PC-9 (cell line): ENCODE measurements around the gene ST8SIA2. TPM values are rescaled to one million over a fixed set of nuclear protein-coding genes. Genes with fewer than 3 reads are reported as not detected.

Experiments used
- BruUV-seq: library from RNA; stranded (reverse); fragments of 400-500 nt; replicated peaks from 2 replicates; lab custom pipeline; 2021; lab: Mats Ljungman, UMichigan
- CTCF ChIA-PET: fragments of 300-600 bp; sonication (Branson Sonifier 250); formaldehyde crosslinking; loops from one replicate; lab custom pipeline; 2022; ENCODE audit warnings: antibody characterized with exemption; lab: Charles Lee
- POLR2A ChIA-PET: fragments of 300-600 bp; sonication (Branson Sonifier 250); formaldehyde crosslinking; loops from one replicate; lab custom pipeline; 2022; ENCODE audit warnings: antibody characterized with exemption; ENCODE audit not compliant: unreplicated experiment; lab: Charles Lee
- DNase-seq, 2 experiments: peaks; one replicate each; pipeline versions ENCODE4 v3.0.0 to v3.0.0-alpha.2; 2015 to 2022; ENCODE audit warnings: mixed read lengths in 1 of 2
- H2AFZ ChIP-seq: fragments of 200-600 bp; sonication (generic); 2 replicates; pipeline ENCODE4 v1.8.1; 2017; ENCODE audit warnings: antibody characterized with exemption
- H3F3A ChIP-seq: fragments of 200-600 bp; sonication (generic); 2 replicates; pipeline ENCODE4 v1.8.1; 2017; ENCODE audit warnings: antibody characterized with exemption, mild to moderate bottlenecking, low read depth; ENCODE audit not compliant: insufficient read depth
- H3K27ac ChIP-seq: fragments of 200-600 bp; sonication (generic); 2 replicates; pipeline ENCODE4 v1.6.1; 2016; ENCODE audit warnings: mixed run types
- H3K27me3 ChIP-seq: fragments of 200-600 bp; sonication (generic); 2 replicates; pipeline ENCODE4 v1.6.1; 2016; ENCODE audit warnings: low read depth, mixed run types; ENCODE audit not compliant: insufficient read depth
- H3K36me3 ChIP-seq: fragments of 200-600 bp; sonication (generic); 2 replicates; pipeline ENCODE4 v1.6.1; 2016; ENCODE audit warnings: low read depth, mixed run types
- H3K4me1 ChIP-seq: fragments of 200-600 bp; sonication (generic); replicated peaks from 2 replicates; pipeline ENCODE4 v1.6.1; 2016; ENCODE audit warnings: mixed run types; ENCODE audit not compliant: insufficient read depth
- H3K4me2 ChIP-seq: fragments of 200-600 bp; sonication (generic); 2 replicates; pipeline ENCODE4 v1.6.1; 2017; ENCODE audit warnings: mixed run types
- H3K4me3 ChIP-seq: fragments of 200-600 bp; sonication (generic); 2 replicates; pipeline ENCODE4 v1.6.1; 2016; ENCODE audit warnings: mixed run types
- H3K79me2 ChIP-seq: fragments of 200-600 bp; sonication (generic); 2 replicates; pipeline ENCODE4 v1.6.1; 2017; ENCODE audit warnings: low read depth, mixed run types
- H3K9me2 ChIP-seq: fragments of 200-600 bp; sonication (generic); 2 replicates; pipeline ENCODE4 v1.8.1; 2017; ENCODE audit warnings: mild to moderate bottlenecking; ENCODE audit not compliant: insufficient read depth
- H3K9me3 ChIP-seq: fragments of 200-600 bp; sonication (generic); 2 replicates; pipeline ENCODE4 v1.8.1; 2016; ENCODE audit warnings: low read depth; ENCODE audit not compliant: insufficient read depth
- H4K20me1 ChIP-seq: fragments of 200-600 bp; sonication (generic); 2 replicates; pipeline ENCODE4 v1.8.1; 2017; ENCODE audit not compliant: insufficient read depth
- CTCF ChIP-seq: fragments of 200-600 bp; sonication (generic); conservative IDR thresholded peaks from 2 replicates; pipeline ENCODE4 v1.6.1; 2017; ENCODE audit warnings: mixed run types, antibody characterized with exemption, mild to moderate bottlenecking, moderate library complexity
- EZH2 ChIP-seq: fragments of 200-600 bp; sonication (generic); IDR thresholded peaks from 2 replicates; pipeline ENCODE4 v1.8.0; 2017; ENCODE audit warnings: antibody characterized with exemption, low read depth
- intact Hi-C: fragments of 100-400 bp; cut with micrococcal nuclease; formaldehyde crosslinking; loops from one replicate; pipeline ENCODE4 v1.10.0; 2022; ENCODE audit not compliant: unreplicated experiment
- total RNA-seq: library from RNA; stranded (reverse); gene quantifications from 2 replicates; pipeline ENCODE4 v1.2.3, GENCODE V29; 2021

ST8SIA2 gene
- total RNA-seq, 1 experiment from 2014 or later = not detected

- POLR2A ChIA-PET = no interaction called here
- Histone ChIP-seq H3K4me1 (no peaks in the 10 kb centered on the region; the same call in 1 of the 2 replicates), H3K27me3 (peaks cover 14% of the 10 kb centered on the region; the same call in 1 of the 2 replicates), H3F3A (no peaks in the 10 kb centered on the region), H3K4me3 (no peak overlapping the region), H3K36me3 (no peaks in the 10 kb centered on the region), H3K79me2 (no peaks in the 10 kb centered on the region), H4K20me1 (no peaks in the 10 kb centered on the region), H3K4me2 (peak overlapping the region; percentile 43), H2AFZ (no peak overlapping the region), H3K9me3 (no peaks in the 10 kb centered on the region), H3K9me2 (no peaks in the 10 kb centered on the region), H3K27ac (no peak overlapping the region)
- no TSS peak for BruUV-seq
- TF ChIP-seq CTCF (no peak), EZH2 (no peak)
- peak in 1 of 2 experiments; percentile 41 for DNase-seq
- intact Hi-C loops = no loop called here
- CTCF ChIA-PET = no interaction called here
Observed at GRCh38 chr15:92365084-92365483, 28.6 kb upstream of the ST8SIA2 start.

GRCh38 chr15:92365906-92366305, 27.8 kb upstream of the ST8SIA2 start:
- Histone ChIP-seq H3K27ac (no peak overlapping the region), H2AFZ (no peak overlapping the region), H4K20me1 (no peaks in the 10 kb centered on the region), H3K4me1 (no peaks in the 10 kb centered on the region; the same call in 1 of the 2 replicates), H3F3A (no peaks in the 10 kb centered on the region), H3K4me2 (no peak overlapping the region), H3K79me2 (no peaks in the 10 kb centered on the region), H3K36me3 (no peaks in the 10 kb centered on the region), H3K9me3 (no peaks in the 10 kb centered on the region), H3K4me3 (no peak overlapping the region), H3K27me3 (peaks cover 14% of the 10 kb centered on the region; the same call in 1 of the 2 replicates), H3K9me2 (no peaks in the 10 kb centered on the region)
- CTCF ChIA-PET = no interaction called here
- intact Hi-C loops = no loop called here
- POLR2A ChIA-PET = no interaction called here
- BruUV-seq = no TSS peak
- TF ChIP-seq EZH2 (no peak), CTCF (no peak)
- no peak for DNase-seq

GRCh38 chr15:92366381-92366780, 27.3 kb upstream of the ST8SIA2 start:
- no peaks in the 10 kb centered on the region for H3F3A ChIP-seq

More at GRCh38 chr15:92366381-92366780, 27.3 kb upstream of the ST8SIA2 start:
- no TSS peak for BruUV-seq
- intact Hi-C loops = no loop called here
- Histone ChIP-seq H3K36me3 (no peaks in the 10 kb centered on the region), H4K20me1 (no peaks in the 10 kb centered on the region), H3K27me3 (peaks cover 13% of the 10 kb centered on the region; the same call in 1 of the 2 replicates), H2AFZ (no peak overlapping the region), H3K9me3 (no peaks in the 10 kb centered on the region), H3K79me2 (no peaks in the 10 kb centered on the region), H3K4me2 (no peak overlapping the region), H3K27ac (no peak overlapping the region), H3K4me1 (no peaks in the 10 kb centered on the region; the same call in 1 of the 2 replicates), H3K9me2 (no peaks in the 10 kb centered on the region), H3K4me3 (no peak overlapping the region)
- DNase-seq = no peak
- CTCF ChIA-PET = no interaction called here
- TF ChIP-seq CTCF (no peak), EZH2 (no peak)
- POLR2A ChIA-PET = no interaction called here
